SIG-M5 treated with dmso at 0.1 percent for 504 hours (cell line): ENCODE results near the gene ZDHHC7.

Experiments
- DNase-seq: peaks from one replicate; lab custom pipeline; 2025; ENCODE audit not compliant: unreplicated experiment; lab: John Stamatoyannopoulos, UW

ZDHHC7 gene

DNA sequence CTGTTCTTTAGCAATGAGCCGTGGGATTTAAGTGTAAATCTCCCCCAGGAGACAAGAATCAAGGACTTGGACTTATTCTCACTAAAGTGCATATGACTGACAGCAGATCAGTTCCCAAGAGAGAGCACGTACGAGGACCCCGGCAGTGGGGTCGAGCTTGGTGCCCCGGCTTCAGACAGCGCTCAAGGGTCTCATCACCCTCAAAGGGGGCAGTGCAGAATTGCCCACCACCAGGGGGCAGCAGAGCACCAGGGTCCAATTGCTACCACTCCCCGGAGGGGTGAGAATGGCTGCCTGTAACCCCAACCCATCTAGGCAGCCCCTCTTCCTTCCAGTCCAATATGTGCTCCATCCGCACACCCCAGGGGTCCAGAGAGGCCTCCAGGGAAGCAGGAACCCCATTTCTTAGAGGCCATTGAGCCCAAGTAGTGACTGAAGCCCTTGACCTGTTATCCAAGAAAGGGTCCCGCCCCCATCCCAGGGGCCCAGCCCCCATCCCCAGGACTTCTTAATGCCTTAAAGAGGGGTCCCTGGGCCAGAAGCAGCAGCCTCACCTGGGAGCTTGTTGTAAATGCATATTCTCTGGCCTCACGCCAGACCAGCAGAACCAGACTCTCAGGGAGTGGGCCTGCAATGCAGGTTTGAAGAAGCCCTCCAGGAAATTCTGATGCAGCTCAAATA, 86.1 kb downstream of the ZDHHC7 start:
- DNase-seq, result peak; percentile 15

DNA sequence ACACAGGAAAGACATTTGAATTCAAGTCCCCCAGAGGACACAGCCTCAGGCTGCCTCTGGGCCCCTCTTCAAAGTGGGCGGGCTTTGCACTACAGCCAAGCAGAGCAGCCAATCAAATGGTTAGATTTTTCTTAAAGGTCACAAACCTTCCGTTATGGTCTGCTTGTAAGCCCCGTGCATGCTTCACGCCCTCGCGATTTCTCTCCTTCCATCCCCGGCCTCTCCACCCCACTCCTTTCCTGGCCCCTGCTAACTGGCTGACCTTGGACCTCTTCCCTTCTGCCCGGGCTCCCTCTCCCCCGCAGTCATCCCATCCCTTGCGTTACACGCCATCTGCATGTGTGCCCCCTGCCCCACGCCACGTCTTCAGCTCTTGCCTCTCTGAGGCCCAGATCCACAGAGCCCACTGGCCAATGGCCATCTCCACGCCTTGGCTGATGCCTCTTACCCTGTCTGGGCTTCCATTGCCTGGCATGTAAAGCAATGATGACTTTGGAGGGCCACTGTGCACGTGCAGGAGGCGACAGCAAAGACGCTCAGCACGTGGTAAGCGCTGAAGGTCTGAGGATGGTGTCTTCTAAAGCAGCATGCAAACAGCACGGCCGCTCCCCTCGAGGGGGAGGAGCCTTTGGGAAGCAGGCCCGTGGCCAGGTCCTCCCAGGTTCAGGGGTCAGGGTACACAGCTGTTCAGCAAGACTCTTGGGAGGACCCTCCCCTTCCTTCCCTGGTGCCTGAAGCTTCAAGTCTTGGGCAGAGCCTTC, 86.8 kb downstream of the ZDHHC7 start:
- DNase-seq, result no peak
